ENCODE measurements around the gene TOMM22. TPM values are rescaled to one million over a fixed set of nuclear protein-coding genes. Genes with fewer than 3 reads are reported as not detected.

The TOMM22 gene
- total and polyA plus RNA-seq, 11 donors: 32.3 to 82.1 (median 67.7) TPM

DNA sequence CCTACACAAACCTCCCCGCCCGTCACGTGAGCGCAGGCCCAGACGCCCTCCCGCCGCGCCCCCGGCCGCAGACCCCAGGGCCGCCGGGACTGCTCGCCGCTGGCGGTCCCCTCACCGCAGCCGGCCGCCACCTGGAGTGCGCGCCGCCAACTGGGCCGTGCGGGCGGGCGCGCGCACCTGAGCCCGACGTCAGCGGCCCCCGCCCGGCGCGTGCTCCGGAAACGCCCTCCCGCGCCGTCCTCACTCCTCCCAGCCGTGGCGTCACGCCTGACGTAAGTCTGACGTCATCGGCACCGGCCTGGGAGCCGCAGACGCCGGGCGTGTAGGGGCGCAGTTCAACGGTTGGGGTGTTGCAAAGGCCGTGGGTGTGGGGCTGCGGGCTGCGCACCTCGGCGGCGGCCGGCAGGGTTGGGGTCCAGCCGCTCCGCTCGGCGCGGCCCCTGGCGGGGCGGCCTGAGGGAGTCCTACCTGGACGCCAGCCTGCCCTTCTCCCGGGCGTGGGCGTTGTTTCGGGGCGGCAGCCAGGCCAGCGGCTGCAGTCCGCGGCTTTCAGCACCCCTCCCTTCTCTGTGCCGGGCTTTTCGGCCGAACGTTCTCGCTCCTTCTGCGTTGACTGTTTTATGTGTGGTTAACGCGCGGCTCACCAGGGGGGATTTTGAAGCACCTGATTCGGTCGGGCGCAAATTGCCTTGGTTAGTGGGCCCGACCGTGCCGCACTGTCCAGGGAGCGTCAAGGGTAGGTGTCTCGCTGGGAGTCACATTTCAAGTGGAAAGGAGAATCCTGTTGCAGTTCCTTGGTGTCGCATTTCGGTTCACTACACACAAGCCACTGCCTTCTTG is 19.3 kb downstream of the TOMM22 start, which contains the start of gene JOSD1:
Gene JOSD1 (minus strand): TSS at position 155 of the 840 bp plus-strand sequence. CDS start 956 bp downstream, outside the sequence.
- TF ChIP-seq, protein P1, sequence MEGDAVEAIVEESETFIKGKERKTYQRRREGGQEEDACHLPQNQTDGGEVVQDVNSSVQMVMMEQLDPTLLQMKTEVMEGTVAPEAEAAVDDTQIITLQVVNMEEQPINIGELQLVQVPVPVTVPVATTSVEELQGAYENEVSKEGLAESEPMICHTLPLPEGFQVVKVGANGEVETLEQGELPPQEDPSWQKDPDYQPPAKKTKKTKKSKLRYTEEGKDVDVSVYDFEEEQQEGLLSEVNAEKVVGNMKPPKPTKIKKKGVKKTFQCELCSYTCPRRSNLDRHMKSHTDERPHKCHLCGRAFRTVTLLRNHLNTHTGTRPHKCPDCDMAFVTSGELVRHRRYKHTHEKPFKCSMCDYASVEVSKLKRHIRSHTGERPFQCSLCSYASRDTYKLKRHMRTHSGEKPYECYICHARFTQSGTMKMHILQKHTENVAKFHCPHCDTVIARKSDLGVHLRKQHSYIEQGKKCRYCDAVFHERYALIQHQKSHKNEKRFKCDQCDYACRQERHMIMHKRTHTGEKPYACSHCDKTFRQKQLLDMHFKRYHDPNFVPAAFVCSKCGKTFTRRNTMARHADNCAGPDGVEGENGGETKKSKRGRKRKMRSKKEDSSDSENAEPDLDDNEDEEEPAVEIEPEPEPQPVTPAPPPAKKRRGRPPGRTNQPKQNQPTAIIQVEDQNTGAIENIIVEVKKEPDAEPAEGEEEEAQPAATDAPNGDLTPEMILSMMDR (IDR thresholded peaks at IDR 0.05): peak in 2 of 12 donors; percentile 22 to 37
- TF ChIP-seq POLR2A (IDR thresholded peaks at IDR 0.05): peak; percentile 93 to 96
- Histone ChIP-seq H3K27ac (peak within 1 kb of the TSS; percentile 95 to 99 (median 98)), H3K27me3 (no peaks in the 10 kb centered on the region), H3K4me3 (peak within 1 kb of the TSS; percentile 57 to 94 (median 76)), H3K36me3 (peaks cover 0 to 7% (median 0%) of the 10 kb centered on the region in 9 donors), H3K4me1 (peaks cover 23 to 57% (median 52%) of the 10 kb centered on the region in 12 donors), H3K9me3 (no peaks in the 10 kb centered on the region)
- ATAC-seq (peak; percentile 5 to 64 (median 55)), DNase-seq (peak; percentile 95 to 98 (median 96))
- intact Hi-C loops (cut with DNase I): loop anchor here in 2 of 10 donors (2.0 to 10.0 kb wide), 2 partner anchors 18 to 646 kb away; partner anchors contain the start of gene PICK1 (in 1 of the 2)
- 1% methylated on average over 38 to 94 of the region's 94 CpGs for WGBS, 4 donors

DNA sequence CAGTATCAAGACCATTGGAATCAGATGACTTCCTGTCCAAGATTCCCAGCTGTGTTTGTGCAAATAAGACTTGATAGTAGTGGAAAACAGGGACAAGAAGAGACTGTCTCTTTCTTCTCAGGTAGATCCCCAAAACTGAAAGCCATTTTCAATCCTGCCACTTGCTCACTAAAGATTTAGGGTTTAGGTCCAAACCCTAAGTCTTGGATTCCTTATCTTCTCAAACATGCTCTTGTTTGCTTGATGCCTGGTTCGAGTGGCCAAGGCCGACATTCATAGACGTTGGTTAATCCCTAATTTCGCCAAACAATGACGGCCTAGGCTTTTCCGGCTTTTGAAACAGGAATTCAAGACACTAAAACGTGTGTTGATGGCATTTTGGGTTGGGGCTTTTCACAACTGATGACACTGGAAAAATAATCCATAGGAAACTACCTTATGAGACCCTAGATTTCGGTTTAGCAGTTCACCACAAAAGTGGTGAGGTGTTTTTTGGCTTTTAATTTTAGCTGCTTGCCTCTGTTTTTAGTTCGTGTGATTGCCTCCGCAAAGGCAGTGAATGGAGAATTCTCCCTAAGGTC is 23.0 kb downstream of the TOMM22 start:
- peaks cover 0 to 50% (median 36%) of the 10 kb centered on the region in 12 donors for H3K4me1 ChIP-seq
- peak overlapping the region in 10 of 12 donors; percentile 4 to 99 (median 68) for H3K4me3 ChIP-seq

DNA sequence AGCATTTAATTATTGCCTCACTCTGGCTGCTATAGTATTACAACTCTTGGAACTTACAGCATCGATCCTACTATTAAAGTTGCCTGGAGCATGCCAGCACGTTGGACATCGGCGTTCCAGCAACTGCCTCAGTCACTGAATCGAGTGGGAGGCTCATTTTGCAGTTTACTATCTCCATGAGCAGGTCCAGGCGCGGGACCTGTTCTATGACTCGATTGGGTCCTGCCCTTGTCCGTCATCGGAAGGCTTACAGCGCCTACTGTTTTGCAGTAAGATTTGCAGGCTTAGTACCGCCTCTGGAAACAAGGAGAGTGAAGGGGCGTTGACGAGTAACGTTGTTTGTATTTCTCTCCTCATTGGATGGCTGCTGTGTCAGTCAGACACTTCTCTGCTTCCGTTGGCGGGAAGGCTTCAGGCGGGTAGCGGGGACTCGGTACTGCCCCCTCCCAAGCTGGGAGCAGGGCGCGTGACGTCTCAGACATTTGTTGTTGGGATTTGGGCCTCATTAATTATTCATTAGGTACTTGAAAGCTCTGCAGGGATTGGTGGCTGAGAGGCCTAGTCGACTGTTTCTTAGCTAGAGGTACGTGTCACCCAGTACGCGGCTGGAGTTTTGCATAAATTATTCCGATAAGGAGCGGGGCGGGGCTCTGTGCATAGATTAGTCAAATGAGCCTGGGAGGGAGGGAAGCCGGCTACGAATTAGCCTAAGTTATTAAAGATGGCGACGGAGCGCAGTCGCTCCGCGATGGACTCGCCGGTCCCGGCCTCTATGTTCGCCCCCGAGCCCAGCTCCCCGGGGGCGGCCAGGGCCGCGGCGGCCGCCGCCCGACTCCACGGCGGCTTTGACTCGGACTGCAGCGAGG is 23.7 kb downstream of the TOMM22 start, which contains the start of gene GTPBP1:
Gene GTPBP1 (plus strand): TSS at position 710 of the 866 bp plus-strand sequence. CDS start 12 bp downstream, at position 722.
- no peaks in the 10 kb centered on the region for H3K27me3 ChIP-seq
- peaks cover 0 to 53% (median 37%) of the 10 kb centered on the region in 12 donors for H3K4me1 ChIP-seq
- DNase-seq (peak; percentile 98 to 100 (median 99)), ATAC-seq (peak; percentile 88 to 96 (median 94))
- TF ChIP-seq, protein P1 (IDR thresholded peaks at IDR 0.05): peak in 4 of 12 donors; percentile 15 to 40 (median 30)
- peak; percentile 94 to 97 for TF ChIP-seq POLR2A (IDR thresholded peaks at IDR 0.05)
- peak within 1 kb of the TSS; percentile 71 to 99 (median 84) for H3K4me3 ChIP-seq
- WGBS, 4 donors: 0 to 1% (median 0%) methylated on average over 44 to 55 of the region's 55 CpGs
- H3K27ac ChIP-seq: peak within 1 kb of the TSS; percentile 73 to 99 (median 94)
- no peaks in the 10 kb centered on the region for H3K9me3 ChIP-seq
- intact Hi-C loops (cut with DNase I): loop anchor here in 3 of 10 donors (5.0 to 10.0 kb wide), 4 partner anchors 47 to 817 kb away; partner anchors contain the start of genes ATF4 (in 1 of the 3), PICK1 (in 1 of the 3) and SUN2 (in 1 of the 3)
- peaks cover 0 to 11% (median 7%) of the 10 kb centered on the region in 9 donors for H3K36me3 ChIP-seq

More for the DNA sequence above, 23.0 kb downstream of the TOMM22 start:
- intact Hi-C loops (cut with DNase I): loop anchor here in 3 of 10 donors (5.0 to 10.0 kb wide), 4 partner anchors 48 to 818 kb away; partner anchors contain the start of genes ATF4 (in 1 of the 3), PICK1 (in 1 of the 3) and SUN2 (in 1 of the 3)
- WGBS, 4 donors: 16 to 21% (median 18%) methylated on average over 10 of the region's 10 CpGs
- ATAC-seq (no peak), DNase-seq (no peak)
- Histone ChIP-seq H3K9me3 (no peaks in the 10 kb centered on the region), H3K36me3 (peaks cover 0 to 7% (median 0%) of the 10 kb centered on the region in 9 donors), H3K27ac (peak overlapping the region in 11 of 12 donors; percentile 27 to 86 (median 70)), H3K27me3 (no peaks in the 10 kb centered on the region)
- TF ChIP-seq, protein P1 (IDR thresholded peaks at IDR 0.05): no peak
- TF ChIP-seq POLR2A (IDR thresholded peaks at IDR 0.05): no peak

Measured in heart left ventricle (tissue), 16 donors.